GM12875 (cell line): Measurements from ENCODE around the gene BST2.
"Not testable (repeated sequence)": the region's sequence is repeated elsewhere in the genome, so short reads cannot be mapped to it uniquely, and the experiment has no call there.

Source experiments
- H3K4me3 ChIP-seq: one replicate; pipeline ENCODE4 v1.5.1; 2011; ENCODE audit warnings: low read depth, low read length, control low read depth
- CTCF ChIP-seq: IDR thresholded peaks from 2 replicates; pipeline ENCODE4 v1.5.1; 2011; ENCODE audit warnings: low read depth, mild to moderate bottlenecking, control low read depth, inconsistent platforms, low read length, moderate library complexity, borderline replicate concordance; ENCODE audit not compliant: insufficient read depth

The BST2 gene

DNA sequence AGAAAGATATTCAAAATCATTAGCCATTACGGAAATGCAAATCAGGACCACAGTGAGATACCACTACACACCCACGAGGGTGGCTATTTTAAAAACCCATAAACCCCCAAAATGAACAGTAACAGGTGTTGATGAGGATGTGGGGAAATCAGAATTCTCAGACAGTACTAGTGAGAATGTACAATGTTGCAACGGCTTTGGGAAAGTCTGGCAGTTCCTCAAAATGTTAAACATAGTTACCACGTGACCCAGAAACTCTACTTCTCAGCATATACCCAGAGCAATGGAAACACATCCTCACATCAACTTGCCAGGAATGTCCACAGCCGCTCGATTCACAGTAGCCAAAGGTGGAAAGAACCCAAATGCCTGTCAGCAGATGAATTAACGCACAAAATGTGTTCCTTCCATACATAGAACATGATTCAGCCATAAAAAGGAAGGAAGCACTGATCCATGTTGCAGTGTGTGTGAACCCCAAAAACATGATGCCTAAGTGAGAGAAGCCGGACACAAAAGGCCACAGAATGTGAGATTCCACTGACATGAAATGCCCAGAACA is 35.3 kb downstream of the BST2 start:
- no peak for TF ChIP-seq CTCF
- H3K4me3 ChIP-seq: peak overlapping the region; percentile 11

- no peak overlapping the region for H3K4me3 ChIP-seq
- TF ChIP-seq CTCF: no peak
Observed at GRCh38 chr19:17365361-17365760, 40.1 kb downstream of the BST2 start.

DNA sequence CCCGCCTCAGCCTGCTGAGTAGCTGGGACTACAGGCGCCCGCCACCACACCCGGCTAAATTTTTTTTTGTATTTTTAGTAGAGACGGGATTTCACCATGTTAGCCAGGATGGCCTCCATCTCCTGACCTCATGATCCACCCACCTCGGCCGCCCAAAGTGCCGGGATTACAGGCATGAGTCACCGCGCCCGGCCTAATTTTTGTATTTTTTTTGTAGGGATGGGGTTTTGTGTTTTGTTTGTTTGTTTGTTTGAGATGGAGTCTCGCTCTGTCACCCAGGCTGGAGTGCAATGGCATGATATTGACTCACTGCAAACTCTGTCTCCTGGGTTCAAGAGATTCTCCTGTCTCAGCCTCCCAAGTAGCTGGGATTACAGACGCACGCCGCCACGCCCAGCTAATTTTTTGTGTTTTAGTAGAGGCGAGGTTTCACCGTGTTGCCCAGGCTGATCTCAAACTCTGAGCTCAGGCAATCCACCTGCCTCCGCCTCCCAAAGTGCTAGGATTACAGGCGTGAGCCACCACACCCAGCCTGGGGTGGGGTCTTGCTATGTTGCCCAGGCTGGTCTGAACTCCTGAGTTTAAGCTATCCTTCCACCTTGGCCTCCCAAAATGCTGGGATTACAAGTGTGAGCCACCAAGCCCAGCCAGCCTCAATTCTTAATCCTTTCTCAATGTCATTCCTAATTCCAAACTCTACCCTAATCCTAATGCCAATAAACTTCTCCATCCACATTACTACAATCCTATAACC is 41.4 kb downstream of the BST2 start:
- H3K4me3 ChIP-seq: not testable (repeated sequence)

GRCh38 chr19:17359905-17360800 is 45.3 kb downstream of the BST2 start:
- no peak overlapping the region for H3K4me3 ChIP-seq
- TF ChIP-seq CTCF: no peak

- no peak overlapping the region for H3K4me3 ChIP-seq
- TF ChIP-seq CTCF: no peak
Observed at GRCh38 chr19:17358395-17358794, 47.0 kb downstream of the BST2 start.

GRCh38 chr19:17357724-17358123 is 47.7 kb downstream of the BST2 start:
- TF ChIP-seq CTCF: no peak
- H3K4me3 ChIP-seq: no peak overlapping the region

GRCh38 chr19:17357078-17357666 is 48.3 kb downstream of the BST2 start:
- H3K4me3 ChIP-seq: no peak overlapping the region
- no peak for TF ChIP-seq CTCF
